IPS-20b (cell line): ENCODE results near the gene HTATIP2.
A peak's percentile ranks its signal among the peaks of the same experiment; 100 is the strongest.
"Not testable (repeated sequence)": the region's sequence is repeated elsewhere in the genome, so short reads cannot be mapped to it uniquely, and the experiment has no call there.

Experiments used
- H3K27ac ChIP-seq: one replicate; pipeline ENCODE4 v1.5.1; 2013; ENCODE audit warnings: low read length
- H3K27me3 ChIP-seq: 2 replicates; pipeline ENCODE4 v1.6.1; 2013; ENCODE audit warnings: mild to moderate bottlenecking, low read length, inconsistent platforms; ENCODE audit not compliant: insufficient read depth
- H3K36me3 ChIP-seq: 2 replicates; pipeline ENCODE4 v1.6.1; 2013; ENCODE audit warnings: low read depth, mild to moderate bottlenecking, inconsistent platforms, low read length, moderate library complexity; ENCODE audit not compliant: insufficient read depth
- H3K4me1 ChIP-seq: 2 replicates; pipeline ENCODE4 v1.6.1; 2013; ENCODE audit warnings: mild to moderate bottlenecking, control low read depth, inconsistent platforms, low read length, moderate library complexity; ENCODE audit not compliant: insufficient read depth
- H3K4me3 ChIP-seq: 2 replicates; pipeline ENCODE4 v1.5.1; 2013; ENCODE audit warnings: mild to moderate bottlenecking, low read length, inconsistent platforms
- H3K9ac ChIP-seq: 2 replicates; pipeline ENCODE4 v1.6.1; 2013; ENCODE audit warnings: low read depth, mild to moderate bottlenecking, inconsistent platforms, low read length, moderate library complexity
- H3K9me3 ChIP-seq: 2 replicates; pipeline ENCODE4 v1.6.1; 2013; ENCODE audit warnings: mild to moderate bottlenecking, low read depth, low read length, inconsistent platforms; ENCODE audit not compliant: insufficient read depth

Gene HTATIP2

DNA sequence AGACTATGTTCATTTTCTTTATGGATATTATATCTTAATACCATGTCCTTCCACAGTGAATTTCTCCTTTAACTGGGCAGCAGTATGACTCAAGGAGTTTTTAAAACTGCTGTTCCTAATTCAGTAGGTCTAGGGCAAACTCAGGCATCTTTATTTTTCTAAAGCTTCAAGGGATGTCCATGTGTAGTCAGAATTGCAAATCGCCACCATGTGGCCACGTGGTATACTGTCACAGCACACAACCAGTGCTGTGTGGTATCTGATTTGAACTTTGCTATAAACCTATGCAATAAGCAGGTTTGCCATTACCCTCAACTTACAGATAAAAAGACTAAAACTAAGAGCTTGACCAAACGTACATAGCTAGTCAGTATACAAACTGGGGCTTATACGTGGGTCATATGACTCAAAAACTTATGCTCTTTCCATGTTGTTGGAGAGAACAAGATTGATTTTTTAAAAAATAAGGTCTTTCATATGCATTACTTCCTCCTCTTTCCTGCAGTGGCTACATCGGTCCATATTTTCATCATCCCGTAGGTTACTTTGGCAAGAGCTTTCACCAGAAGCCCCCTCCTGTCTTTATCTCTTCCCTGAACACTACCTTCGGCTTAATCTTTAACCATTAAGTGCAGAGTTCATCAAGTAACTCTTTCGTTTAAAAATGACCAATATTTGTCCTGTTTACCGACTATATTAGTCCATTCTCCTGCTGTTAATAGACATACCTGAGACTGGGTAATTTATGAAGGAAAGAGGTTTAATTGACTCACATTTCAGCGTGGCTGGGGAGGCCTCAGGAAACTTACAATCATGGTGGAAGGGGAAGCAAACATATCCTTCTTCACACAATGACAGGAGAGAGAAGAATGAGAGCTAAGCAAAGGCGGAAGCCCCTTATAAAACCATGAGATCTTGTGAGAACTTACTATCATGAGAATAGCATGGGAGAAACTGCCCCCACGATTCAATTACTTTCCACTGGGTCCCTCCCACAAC lies 8.0 kb upstream of the HTATIP2 start:
- Histone ChIP-seq H3K4me3 (no peak overlapping the region), H3K27ac (no peak overlapping the region), H3K36me3 (no peaks in the 10 kb centered on the region), H3K27me3 (peaks cover 8% of the 10 kb centered on the region; the same call in 1 of the 2 replicates), H3K9me3 (no peaks in the 10 kb centered on the region), H3K4me1 (no peaks in the 10 kb centered on the region), H3K9ac (no peak overlapping the region)

DNA sequence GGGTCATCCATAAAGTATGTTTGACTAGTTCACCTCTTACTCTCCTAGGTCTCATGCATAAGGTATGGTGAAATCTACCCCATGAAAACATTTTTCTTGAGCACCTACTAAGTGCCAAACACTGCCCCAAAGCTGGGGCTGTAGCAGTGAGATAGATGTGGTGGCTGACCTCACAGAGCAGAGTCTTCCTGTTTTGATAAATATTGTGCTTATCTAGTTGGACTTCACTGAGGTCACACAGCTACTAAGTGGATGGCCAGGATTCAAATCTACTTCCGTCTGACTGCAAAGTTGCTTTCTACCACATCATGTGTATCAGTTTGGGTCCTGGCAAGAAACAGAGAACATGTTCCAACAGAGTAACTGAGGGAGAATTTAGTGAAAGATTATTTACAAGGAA lies 6.4 kb upstream of the HTATIP2 start:
- H3K4me3 ChIP-seq = no peak overlapping the region
- H3K4me1 ChIP-seq = no peaks in the 10 kb centered on the region
- no peak overlapping the region for H3K27ac ChIP-seq
- no peak overlapping the region for H3K9ac ChIP-seq
- peaks cover 13% of the 10 kb centered on the region; the same call in 1 of the 2 replicates for H3K27me3 ChIP-seq
- H3K36me3 ChIP-seq = no peaks in the 10 kb centered on the region
- no peaks in the 10 kb centered on the region for H3K9me3 ChIP-seq

DNA sequence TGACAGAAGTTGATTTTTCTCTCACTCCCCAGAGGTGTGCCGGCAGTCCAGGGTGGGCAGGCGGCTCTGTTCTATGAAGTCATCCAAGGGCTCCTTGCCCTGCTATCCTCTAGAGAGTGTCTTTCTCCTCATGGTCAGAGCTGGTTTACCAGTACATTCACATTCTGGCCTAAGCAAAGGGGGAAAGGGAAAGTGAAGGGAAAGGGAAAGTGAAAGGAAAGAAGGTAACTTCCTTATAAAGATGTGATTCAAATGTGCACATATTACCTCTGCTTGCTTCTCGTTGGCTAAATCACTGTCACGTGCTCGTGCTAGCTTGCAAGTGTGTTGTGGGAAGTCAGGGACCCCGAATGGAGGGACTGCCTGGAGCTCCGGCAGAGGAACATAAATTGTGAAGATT lies 2.9 kb upstream of the HTATIP2 start:
- Histone ChIP-seq H3K9me3 (no peaks in the 10 kb centered on the region), H3K4me1 (peaks cover 4% of the 10 kb centered on the region; the same call in 1 of the 2 replicates), H3K9ac (no peak overlapping the region), H3K4me3 (no peak overlapping the region), H3K27ac (no peak overlapping the region), H3K27me3 (peaks cover 34% of the 10 kb centered on the region), H3K36me3 (no peaks in the 10 kb centered on the region)

DNA sequence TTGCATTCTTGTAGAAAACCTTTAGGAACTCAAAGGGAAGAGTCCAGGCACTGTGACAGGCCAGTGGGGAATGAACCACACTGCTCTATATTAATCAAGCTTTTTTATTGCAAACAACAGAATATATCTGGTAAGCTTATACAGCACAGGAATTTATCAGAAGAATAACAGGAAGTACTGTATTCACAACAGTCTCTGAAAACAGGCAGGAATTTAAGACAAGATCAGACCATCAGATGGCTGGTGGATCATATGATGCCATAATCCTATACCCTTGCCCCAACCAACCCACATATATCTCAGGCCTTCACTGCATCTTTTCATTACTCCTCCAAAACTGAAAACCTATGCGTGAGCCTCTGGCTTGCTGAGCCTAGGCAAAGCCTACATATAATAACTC lies 1.0 kb upstream of the HTATIP2 start:
- no peak overlapping the region for H3K27ac ChIP-seq
- peaks cover 34% of the 10 kb centered on the region for H3K27me3 ChIP-seq
- H3K4me3 ChIP-seq = no peak overlapping the region
- no peaks in the 10 kb centered on the region for H3K36me3 ChIP-seq
- peaks cover 8% of the 10 kb centered on the region; the same call in 1 of the 2 replicates for H3K4me1 ChIP-seq
- no peaks in the 10 kb centered on the region for H3K9me3 ChIP-seq
- H3K9ac ChIP-seq = no peak overlapping the region

DNA sequence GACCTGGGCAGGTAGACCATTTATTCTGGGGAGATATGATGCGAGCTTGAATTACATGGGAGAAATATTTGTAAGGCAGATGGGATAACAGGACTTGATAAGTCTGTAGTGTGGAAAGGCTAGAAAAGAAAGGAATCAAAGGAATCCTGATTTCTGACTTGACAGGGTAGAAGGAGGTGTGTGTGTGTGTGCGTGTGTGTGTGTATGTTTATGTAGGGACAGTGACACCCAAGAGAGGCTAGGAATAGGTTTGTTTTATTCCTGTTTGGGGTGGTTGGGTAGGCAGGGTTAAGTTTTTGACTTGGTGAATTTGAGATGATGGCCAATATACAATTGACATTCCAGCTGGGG lies 390 bp upstream of the HTATIP2 start:
- Histone ChIP-seq H3K9me3 (no peaks in the 10 kb centered on the region), H3K4me1 (peaks cover 9% of the 10 kb centered on the region; the same call in 1 of the 2 replicates), H3K27ac (no peak overlapping the region), H3K36me3 (no peaks in the 10 kb centered on the region), H3K4me3 (peak overlapping the region; percentile 78; the same call in 1 of the 2 replicates), H3K9ac (no peak overlapping the region), H3K27me3 (peaks cover 34% of the 10 kb centered on the region)

DNA sequence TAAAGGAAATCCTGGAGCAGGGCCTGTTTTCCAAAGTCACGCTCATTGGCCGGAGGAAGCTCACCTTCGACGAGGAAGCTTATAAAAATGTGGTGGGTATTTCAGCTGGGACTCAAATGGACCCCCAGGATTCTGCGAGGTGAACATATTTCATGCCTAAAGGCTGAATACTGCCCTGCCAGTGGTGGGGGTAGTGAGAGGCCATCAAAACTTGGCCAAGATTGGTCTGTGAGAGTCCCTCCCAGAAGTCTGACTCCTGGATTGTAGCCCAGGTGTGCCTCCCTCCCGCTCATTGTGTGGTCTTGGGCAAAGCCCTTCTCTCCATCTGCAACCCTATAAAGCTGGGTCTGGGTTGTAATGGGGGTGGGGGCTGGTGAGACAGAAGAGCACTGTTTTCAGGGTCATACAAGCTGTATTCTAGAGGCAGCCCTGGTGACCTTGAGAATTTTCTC lies 853 bp downstream of the HTATIP2 start:
- H3K9ac ChIP-seq = peak overlapping the region; percentile 62
- H3K9me3 ChIP-seq = no peaks in the 10 kb centered on the region
- peaks cover 34% of the 10 kb centered on the region for H3K27me3 ChIP-seq
- H3K27ac ChIP-seq = no peak overlapping the region
- H3K36me3 ChIP-seq = no peaks in the 10 kb centered on the region
- peak overlapping the region; percentile 78 for H3K4me3 ChIP-seq
- H3K4me1 ChIP-seq = peaks cover 13% of the 10 kb centered on the region; the same call in 1 of the 2 replicates

DNA sequence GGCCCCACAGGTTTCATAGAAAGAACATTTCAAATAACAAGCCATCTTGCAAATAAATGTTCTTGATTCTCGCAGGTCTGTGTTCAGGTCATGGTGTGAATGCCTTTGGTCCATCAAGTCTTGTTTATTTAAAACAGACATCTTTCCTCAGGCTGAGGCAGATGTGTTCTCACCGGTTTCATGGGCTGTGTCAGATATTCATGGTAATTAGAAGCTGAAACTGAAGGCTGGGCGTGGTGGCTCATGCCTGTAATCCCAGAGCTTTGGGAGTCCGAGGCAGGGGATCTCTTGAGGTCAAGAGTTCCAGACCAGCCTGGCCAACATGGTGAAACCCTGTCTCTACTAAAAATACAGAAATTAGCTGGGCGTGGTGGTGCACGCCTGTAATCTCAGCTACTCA lies 2.0 kb downstream of the HTATIP2 start:
- not testable (repeated sequence) for H3K9me3 ChIP-seq, H3K9ac ChIP-seq, H3K27ac ChIP-seq, H3K36me3 ChIP-seq, H3K4me3 ChIP-seq
- H3K4me1 ChIP-seq = peaks cover 19% of the 10 kb centered on the region; the same call in 1 of the 2 replicates
- H3K27me3 ChIP-seq = peaks cover 34% of the 10 kb centered on the region

DNA sequence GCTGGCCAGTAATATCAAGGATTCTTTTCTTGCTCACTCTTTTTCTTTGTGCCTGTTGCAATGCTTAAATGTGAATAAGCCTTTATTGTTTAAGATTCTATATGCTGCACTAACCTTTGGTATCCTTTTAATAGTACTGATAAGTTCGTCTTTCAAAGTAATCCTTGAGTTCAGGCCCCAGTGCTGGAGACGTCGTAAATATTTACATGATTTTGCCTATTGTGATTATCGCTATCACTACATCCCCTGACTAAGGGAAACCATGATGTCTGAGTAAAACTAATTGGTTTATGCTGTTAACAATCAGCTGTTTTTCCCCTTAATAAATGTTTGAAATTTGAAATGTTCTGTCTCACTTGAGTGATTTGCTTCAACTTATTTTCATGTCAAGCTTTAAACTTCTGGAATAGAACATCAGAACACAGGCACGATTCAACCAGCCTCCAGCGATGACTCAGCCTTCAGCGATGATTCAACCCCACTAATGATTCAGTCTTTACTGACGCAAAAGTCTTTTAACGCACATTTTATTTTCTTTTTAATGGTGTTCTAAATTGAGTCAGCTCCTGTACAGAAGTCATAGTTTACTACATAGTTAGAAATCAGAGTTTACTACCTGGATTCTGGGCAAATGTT lies 3.9 kb downstream of the HTATIP2 start:
- H3K27ac ChIP-seq = no peak overlapping the region

DNA sequence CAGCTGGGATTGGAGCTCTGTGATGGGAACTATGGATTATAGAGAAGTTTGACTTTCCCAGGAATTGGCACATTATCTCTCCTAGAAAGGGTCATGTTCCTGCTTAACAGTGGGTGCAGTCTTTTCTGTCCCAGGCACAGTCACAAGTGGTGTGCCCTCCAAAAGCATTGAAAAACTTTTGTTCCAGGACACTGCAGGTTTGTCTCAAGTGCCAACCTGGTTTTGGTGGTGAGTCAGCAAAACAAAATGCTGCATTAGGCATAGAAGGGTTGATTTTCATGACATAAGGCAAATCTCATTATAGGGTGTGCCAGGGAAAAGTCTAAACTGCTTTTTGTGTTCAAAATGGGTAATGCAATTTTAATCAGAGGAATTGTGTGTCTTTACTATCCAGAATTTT lies 4.9 kb downstream of the HTATIP2 start:
- H3K4me1 ChIP-seq = peaks cover 19% of the 10 kb centered on the region; the same call in 1 of the 2 replicates
- no peaks in the 10 kb centered on the region for H3K9me3 ChIP-seq
- H3K27me3 ChIP-seq = peaks cover 17% of the 10 kb centered on the region
- no peak overlapping the region for H3K4me3 ChIP-seq
- no peaks in the 10 kb centered on the region for H3K36me3 ChIP-seq
- H3K27ac ChIP-seq = no peak overlapping the region
- H3K9ac ChIP-seq = no peak overlapping the region

More for the DNA sequence above, 3.9 kb downstream of the HTATIP2 start:
- H3K9ac ChIP-seq = no peak overlapping the region
- peaks cover 19% of the 10 kb centered on the region; the same call in 1 of the 2 replicates for H3K4me1 ChIP-seq
- H3K36me3 ChIP-seq = no peaks in the 10 kb centered on the region
- H3K9me3 ChIP-seq = no peaks in the 10 kb centered on the region
- H3K4me3 ChIP-seq = no peak overlapping the region
- peaks cover 27% of the 10 kb centered on the region for H3K27me3 ChIP-seq

DNA sequence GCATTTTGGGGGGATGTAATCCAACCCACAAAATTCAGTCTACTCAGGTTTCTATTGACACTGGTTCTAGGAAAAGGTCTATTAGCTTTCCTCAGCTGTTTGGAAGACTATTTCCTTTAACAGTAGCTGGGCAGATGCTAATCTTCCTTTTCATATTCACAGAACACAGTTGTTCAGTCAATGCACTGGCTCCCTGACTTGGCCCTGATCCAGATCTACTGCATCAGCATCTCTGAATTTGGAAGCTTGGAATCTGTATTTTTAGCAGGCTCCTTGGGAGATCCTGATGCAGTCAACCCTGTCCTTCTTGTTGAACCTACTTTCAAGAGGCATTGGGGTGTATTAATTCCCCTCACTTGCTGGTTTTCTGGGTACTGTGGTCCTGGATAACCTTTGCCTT lies 6.3 kb downstream of the HTATIP2 start:
- no peak overlapping the region for H3K27ac ChIP-seq
- H3K9ac ChIP-seq = no peak overlapping the region
- H3K4me1 ChIP-seq = peaks cover 16% of the 10 kb centered on the region; the same call in 1 of the 2 replicates
- no peaks in the 10 kb centered on the region for H3K9me3 ChIP-seq
- H3K4me3 ChIP-seq = no peak overlapping the region
- no peaks in the 10 kb centered on the region for H3K36me3 ChIP-seq
- H3K27me3 ChIP-seq = peaks cover 3% of the 10 kb centered on the region; the same call in 1 of the 2 replicates

DNA sequence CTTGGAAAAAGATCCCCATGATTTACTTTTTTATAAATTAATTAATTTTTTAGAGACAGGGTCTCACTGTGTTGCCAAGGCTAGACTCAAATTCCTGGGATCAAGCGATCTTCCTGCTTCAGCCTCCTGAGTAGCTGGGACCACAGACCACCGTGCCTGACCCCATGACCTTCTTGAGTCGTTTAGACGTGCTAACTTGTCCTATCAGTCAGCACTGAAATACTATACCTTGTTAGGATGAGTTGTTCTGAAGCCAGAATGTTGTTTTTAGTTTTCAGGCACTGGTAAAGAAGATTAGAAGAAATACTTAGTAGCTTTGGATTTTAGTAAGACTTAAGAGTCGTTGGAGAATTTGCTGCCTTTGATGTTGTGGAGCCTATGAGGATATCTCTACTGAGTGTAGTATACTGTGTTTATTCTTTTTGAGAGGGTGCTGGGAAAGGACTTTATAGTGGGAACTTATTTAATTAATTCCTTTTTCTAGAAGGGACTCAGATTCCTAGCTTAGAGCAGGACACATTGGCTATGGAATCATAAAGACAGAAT lies 8.6 kb downstream of the HTATIP2 start:
- no peak overlapping the region for H3K27ac ChIP-seq
- H3K4me1 ChIP-seq = peaks cover 14% of the 10 kb centered on the region; the same call in 1 of the 2 replicates
- H3K36me3 ChIP-seq = no peaks in the 10 kb centered on the region
- no peaks in the 10 kb centered on the region for H3K9me3 ChIP-seq
- H3K4me3 ChIP-seq = no peak overlapping the region
- H3K9ac ChIP-seq = no peak overlapping the region
- H3K27me3 ChIP-seq = no peaks in the 10 kb centered on the region
